Esophagus muscularis mucosa (tissue), 4 donors: ENCODE measurements around the gene APP. TPM values are rescaled to one million over a fixed set of nuclear protein-coding genes. Genes with fewer than 3 reads are reported as not detected.

Experiments
- DNase-seq: peaks from one replicate; pipeline ENCODE4 v3.0.0-alpha.2; 2017; ENCODE audit errors: extremely low spot score
- H3K27ac ChIP-seq, 4 donors: fragments of 200-600 bp; sonication (generic); replicated peaks in 1 of 4; 1 replicate in 3 of 4; 2 replicates in 1 of 4; pipeline ENCODE4 v1.5.1; 2016 to 2019; ENCODE audit warnings: mild to moderate bottlenecking in 1 of 4
- H3K27me3 ChIP-seq, 4 donors: fragments of 200-600 bp; sonication (generic); one replicate each; pipeline versions ENCODE4 v1.5.1 to v1.6.0; 2016 to 2019
- H3K36me3 ChIP-seq, 4 donors: fragments of 200-600 bp; sonication (generic); one replicate each; pipeline ENCODE4 v1.5.1; 2016 to 2019
- H3K4me1 ChIP-seq, 4 donors: fragments of 200-600 bp; sonication (generic); one replicate each; pipeline ENCODE4 v1.5.1; 2016 to 2019
- H3K4me3 ChIP-seq, 4 donors: fragments of 200-600 bp; sonication (generic); 1 replicate in 2 of 4; 2 replicates in 2 of 4; pipeline ENCODE4 v1.5.1; 2016 to 2019; ENCODE audit warnings: mild to moderate bottlenecking in 4 of 4, moderate library complexity in 1 of 4
- H3K9me3 ChIP-seq, 4 donors: fragments of 200-600 bp; sonication (generic); 1 replicate in 3 of 4; 2 replicates in 1 of 4; pipeline ENCODE4 v1.5.1; 2016 to 2019
- EP300 ChIP-seq: sonication (generic); formaldehyde crosslinking; IDR thresholded peaks from one replicate; pipeline ENCODE4 v1.6.1; 2017; ENCODE audit warnings: antibody characterized with exemption
- POLR2A ChIP-seq: fragments of 450-650 bp; IDR thresholded peaks from one replicate; pipeline ENCODE4 v1.6.1; 2017; ENCODE audit warnings: antibody characterized with exemption, moderate library complexity, mild to moderate bottlenecking, low read depth
- POLR2AphosphoS5 ChIP-seq, 2 donors: sonication (generic); formaldehyde crosslinking; IDR thresholded peaks; one replicate each; pipeline ENCODE4 v1.6.1; 2017; ENCODE audit warnings: antibody characterized with exemption in 2 of 2
- WGBS: methylation state at CpG from one replicate; pipeline ENCODE4 v1.1.5; 2018; 5-methylcytosine and 5-hydroxymethylcytosine counted together
- intact Hi-C: fragments of 100-400 bp; cut with DNase I; formaldehyde crosslinking; loops from one replicate; pipeline ENCODE4 v1.15.1; 2023
- total RNA-seq, 4 donors: library from RNA; depleted of rRNA; stranded (reverse); fragments of >200 nt; gene quantifications; one replicate each; pipeline versions ENCODE4 v1.1.0 to v1.2.1, GENCODE V29; 2016
- TF ChIP-seq, protein P1 (sequence below), 3 experiments: fragments of 200-600 bp in 2 of 3; fragments of 450-650 bp in 1 of 3; sonication (generic) in 2 of 3; IDR thresholded peaks; one replicate each; pipeline ENCODE4 v1.5.1; 2017 to 2019; ENCODE audit warnings: antibody characterized with exemption in 3 of 3, mild to moderate bottlenecking in 2 of 3, moderate library complexity in 1 of 3

The APP gene
- total RNA-seq, 4 donors from 2014 or later = 459 to 790 (median 624) TPM

DNA sequence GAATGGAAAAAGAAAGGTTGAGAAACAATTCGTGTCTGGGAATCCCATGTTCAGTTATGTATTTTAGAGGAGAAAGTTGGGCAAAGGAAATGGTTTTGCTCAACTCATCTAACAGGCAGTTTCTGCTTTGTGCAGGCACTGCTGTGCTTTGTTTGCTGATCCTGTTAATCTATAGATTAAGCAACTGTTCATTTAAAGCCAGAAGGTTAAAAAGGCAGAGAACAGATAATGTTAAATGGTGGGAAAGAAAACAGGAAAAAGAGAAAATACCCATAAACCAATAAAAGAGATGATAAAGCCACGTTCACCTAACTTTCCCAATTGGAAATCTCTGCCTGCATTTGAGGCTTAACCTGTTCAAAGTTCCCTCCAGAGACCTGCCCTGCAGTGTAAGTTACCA lies 70.0 kb downstream of the APP start:
- no peak overlapping the region for H3K4me3 ChIP-seq
- intact Hi-C loops = no loop called here
- no peak overlapping the region for H3K27ac ChIP-seq
- H3K36me3 ChIP-seq = peaks cover 0 to 9% (median 5%) of the 10 kb centered on the region in 4 donors
- 87% methylated on average over 2 of the region's 2 CpGs for WGBS
- peaks cover 8 to 32% (median 16%) of the 10 kb centered on the region in 4 donors for H3K4me1 ChIP-seq
- no peaks in the 10 kb centered on the region for H3K9me3 ChIP-seq
- DNase-seq = no peak
- H3K27me3 ChIP-seq = no peaks in the 10 kb centered on the region
- no peak for TF ChIP-seq EP300
- TF ChIP-seq, protein P1, sequence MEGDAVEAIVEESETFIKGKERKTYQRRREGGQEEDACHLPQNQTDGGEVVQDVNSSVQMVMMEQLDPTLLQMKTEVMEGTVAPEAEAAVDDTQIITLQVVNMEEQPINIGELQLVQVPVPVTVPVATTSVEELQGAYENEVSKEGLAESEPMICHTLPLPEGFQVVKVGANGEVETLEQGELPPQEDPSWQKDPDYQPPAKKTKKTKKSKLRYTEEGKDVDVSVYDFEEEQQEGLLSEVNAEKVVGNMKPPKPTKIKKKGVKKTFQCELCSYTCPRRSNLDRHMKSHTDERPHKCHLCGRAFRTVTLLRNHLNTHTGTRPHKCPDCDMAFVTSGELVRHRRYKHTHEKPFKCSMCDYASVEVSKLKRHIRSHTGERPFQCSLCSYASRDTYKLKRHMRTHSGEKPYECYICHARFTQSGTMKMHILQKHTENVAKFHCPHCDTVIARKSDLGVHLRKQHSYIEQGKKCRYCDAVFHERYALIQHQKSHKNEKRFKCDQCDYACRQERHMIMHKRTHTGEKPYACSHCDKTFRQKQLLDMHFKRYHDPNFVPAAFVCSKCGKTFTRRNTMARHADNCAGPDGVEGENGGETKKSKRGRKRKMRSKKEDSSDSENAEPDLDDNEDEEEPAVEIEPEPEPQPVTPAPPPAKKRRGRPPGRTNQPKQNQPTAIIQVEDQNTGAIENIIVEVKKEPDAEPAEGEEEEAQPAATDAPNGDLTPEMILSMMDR (IDR thresholded peaks at IDR 0.05) = no peak
- TF ChIP-seq POLR2AphosphoS5 (IDR thresholded peaks at IDR 0.05) = no peak
- TF ChIP-seq POLR2A = no peak

DNA sequence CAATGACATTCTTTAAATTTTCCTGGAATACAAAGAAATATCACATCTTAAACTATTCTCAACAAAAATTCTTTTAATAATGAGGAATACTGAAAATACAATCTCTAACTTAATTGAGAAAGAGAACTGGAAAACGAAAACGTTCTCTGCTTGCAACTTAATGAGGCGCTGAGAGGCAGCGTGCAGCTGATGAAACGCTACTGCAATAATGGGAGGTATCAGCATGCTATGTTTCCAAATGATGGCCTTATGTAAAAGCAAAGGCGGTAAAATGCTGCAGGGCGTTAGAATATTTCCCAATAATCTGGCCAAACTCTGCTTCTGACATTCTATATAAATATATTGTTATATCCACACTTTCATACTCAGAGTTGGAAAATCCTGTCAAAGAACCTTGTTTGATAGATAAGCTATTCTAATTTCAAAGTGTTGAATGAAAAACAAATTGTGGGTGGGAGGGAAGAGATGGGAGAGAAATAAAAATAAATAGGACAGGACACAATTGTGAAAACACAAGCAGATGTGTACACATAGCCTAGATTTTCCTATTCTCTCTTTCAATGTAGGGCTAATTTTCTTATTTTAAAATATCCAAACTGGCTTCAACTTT lies 70.9 kb downstream of the APP start:
- H3K4me3 ChIP-seq = no peak overlapping the region
- H3K4me1 ChIP-seq = peaks cover 8 to 32% (median 16%) of the 10 kb centered on the region in 4 donors
- no peaks in the 10 kb centered on the region for H3K9me3 ChIP-seq
- intact Hi-C loops = no loop called here
- H3K27ac ChIP-seq = no peak overlapping the region
- 67% methylated on average over 7 of the region's 7 CpGs for WGBS
- no peak for DNase-seq
- TF ChIP-seq, protein P1 (IDR thresholded peaks at IDR 0.05) = no peak
- TF ChIP-seq POLR2A = no peak
- no peak for TF ChIP-seq POLR2AphosphoS5 (IDR thresholded peaks at IDR 0.05)
- no peak for TF ChIP-seq EP300
- no peaks in the 10 kb centered on the region for H3K27me3 ChIP-seq
- H3K36me3 ChIP-seq = peaks cover 0 to 9% (median 5%) of the 10 kb centered on the region in 4 donors

DNA sequence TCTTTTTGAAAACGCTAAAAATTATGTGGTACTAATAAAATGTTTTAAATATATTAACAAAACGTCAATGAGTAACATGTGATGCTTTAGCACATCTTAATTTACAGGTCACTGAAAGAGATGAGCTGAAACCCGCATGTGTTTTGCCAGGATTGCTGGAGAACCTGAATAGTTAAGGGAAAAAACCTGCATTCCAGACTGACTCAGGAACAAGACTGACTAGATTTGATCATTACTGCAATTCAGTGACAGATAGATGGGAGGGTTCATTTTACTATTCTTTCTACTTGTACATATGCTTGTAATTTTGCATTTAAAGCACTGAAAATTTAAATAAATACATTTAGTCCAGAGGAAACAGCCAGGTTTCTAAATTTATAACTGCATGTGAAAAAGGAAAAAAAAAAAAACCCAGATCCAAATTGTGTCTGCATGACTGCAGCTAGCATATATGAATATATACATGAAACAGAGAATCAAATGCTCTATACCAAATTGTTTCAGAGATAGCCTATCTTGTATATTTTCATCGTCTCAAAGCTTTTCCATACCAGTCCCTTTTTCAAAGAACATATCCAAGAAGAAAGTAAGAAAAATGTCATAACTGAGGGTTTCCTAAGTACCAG lies 71.7 kb downstream of the APP start:
- no peaks in the 10 kb centered on the region for H3K9me3 ChIP-seq
- peaks cover 0 to 9% (median 5%) of the 10 kb centered on the region in 4 donors for H3K36me3 ChIP-seq
- TF ChIP-seq POLR2A (no peak), EP300 (no peak), POLR2AphosphoS5 (IDR thresholded peaks at IDR 0.05) (no peak)
- TF ChIP-seq, protein P1 (IDR thresholded peaks at IDR 0.05) = no peak
- peaks cover 8 to 32% (median 16%) of the 10 kb centered on the region in 4 donors for H3K4me1 ChIP-seq
- DNase-seq = no peak
- no peak overlapping the region for H3K27ac ChIP-seq
- no peaks in the 10 kb centered on the region for H3K27me3 ChIP-seq
- H3K4me3 ChIP-seq = no peak overlapping the region
- intact Hi-C loops = no loop called here
- 82% methylated on average over 4 of the region's 4 CpGs for whole genome bisulfite sequencing

DNA sequence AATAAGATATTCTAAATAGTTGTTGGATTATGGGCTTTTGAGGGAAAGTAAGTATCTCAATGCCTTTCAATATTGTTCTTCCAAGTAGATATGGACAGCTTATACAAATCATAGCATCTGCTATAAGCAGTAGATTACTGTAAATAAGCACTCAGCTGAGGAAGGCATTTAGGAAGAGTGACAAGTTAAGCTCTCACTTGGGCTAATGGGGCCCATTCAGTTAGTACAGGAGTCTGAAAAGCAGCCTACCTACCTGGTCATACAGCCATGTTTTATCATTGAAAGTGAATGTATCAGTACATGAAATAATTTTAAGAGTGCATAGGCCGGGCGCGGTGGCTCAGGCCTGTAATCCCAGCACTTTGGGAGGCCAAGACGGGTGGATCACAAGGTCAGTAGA lies 73.1 kb downstream of the APP start:
- Histone ChIP-seq H3K27ac (no peak overlapping the region), H3K9me3 (no peaks in the 10 kb centered on the region), H3K36me3 (no peaks in the 10 kb centered on the region), H3K4me1 (peaks cover 8 to 32% (median 16%) of the 10 kb centered on the region in 4 donors), H3K4me3 (no peak overlapping the region), H3K27me3 (no peaks in the 10 kb centered on the region)
- no peak for DNase-seq
- WGBS = 97% methylated on average over 4 of the region's 4 CpGs
- TF ChIP-seq POLR2A (no peak), POLR2AphosphoS5 (IDR thresholded peaks at IDR 0.05) (no peak), EP300 (no peak)
- TF ChIP-seq, protein P1 (IDR thresholded peaks at IDR 0.05) = no peak
- intact Hi-C loops = no loop called here
